Activated CD8-positive, alpha-beta memory T cell treated with anti-CD3 and anti-CD28 coated beads for 4 hours (primary cell): ENCODE results near the gene LARGE1.

Experiments
- DNase-seq, 2 donors: peaks; one replicate each; pipeline ENCODE4 v3.0.0-alpha.2; 2020; ENCODE audit warnings: low read depth in 2 of 2

Gene LARGE1

GRCh38 chr22:33821290-33821689 is 99.0 kb downstream of the LARGE1 start:
- DNase-seq = no peak

- no peak for DNase-seq
Measured at GRCh38 chr22:33819743-33820142, 100.5 kb downstream of the LARGE1 start.

DNA sequence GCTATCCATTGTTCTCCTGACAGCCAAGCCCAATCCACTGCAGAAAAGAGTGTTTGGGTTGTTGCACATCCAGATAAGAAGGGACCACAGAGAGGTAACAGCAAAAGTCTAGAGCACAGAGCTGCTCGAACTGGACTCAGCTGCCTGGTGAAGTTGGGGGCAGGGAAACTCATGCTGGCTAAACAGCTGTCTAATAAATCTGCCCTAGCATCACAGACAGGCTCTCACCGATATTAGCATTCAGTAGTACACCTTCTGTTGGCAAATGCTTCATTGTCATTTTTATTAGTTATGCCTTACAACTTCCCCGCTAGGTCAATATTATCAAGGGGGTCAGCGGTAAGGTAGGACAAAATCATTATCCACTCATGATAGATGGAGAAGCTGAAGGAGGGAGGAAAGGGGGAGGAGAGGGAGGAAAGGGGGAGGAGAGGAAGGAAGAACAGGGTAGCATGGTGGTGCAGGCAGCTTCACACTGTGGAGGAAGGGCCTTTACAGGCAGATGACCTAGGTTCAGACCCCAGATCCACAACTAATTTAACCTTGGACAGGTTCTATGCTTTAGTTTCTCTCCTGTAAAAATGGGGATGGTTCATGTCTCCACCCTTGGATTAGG is 102.7 kb downstream of the LARGE1 start:
- DNase-seq = no peak

GRCh38 chr22:33812360-33812977 is 107.8 kb downstream of the LARGE1 start:
- no peak for DNase-seq

GRCh38 chr22:33811686-33812085 is 108.6 kb downstream of the LARGE1 start:
- no peak for DNase-seq

GRCh38 chr22:33811208-33811607 is 109.1 kb downstream of the LARGE1 start:
- no peak for DNase-seq

DNA sequence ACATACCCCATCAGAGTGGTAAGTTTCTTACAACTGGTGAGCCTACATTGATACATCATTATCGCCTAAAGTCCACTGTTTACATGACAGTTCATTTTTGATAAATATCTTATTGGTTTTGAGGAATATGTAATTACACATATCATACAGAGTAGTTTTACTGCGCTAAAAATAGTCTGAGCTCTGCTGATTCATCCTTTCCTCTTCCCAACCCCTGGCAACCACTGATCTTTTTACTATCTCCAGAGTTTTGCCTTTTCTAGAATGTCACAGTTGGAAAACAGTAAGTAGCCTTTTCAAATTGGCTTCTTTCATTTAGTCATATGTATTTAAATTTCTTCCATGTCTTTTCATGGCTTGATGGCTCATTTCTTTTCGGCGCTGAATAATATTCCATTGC is 112.8 kb downstream of the LARGE1 start:
- DNase-seq = no peak

- no peak for DNase-seq
Measured at GRCh38 chr22:33806191-33806590, 114.1 kb downstream of the LARGE1 start.

DNA sequence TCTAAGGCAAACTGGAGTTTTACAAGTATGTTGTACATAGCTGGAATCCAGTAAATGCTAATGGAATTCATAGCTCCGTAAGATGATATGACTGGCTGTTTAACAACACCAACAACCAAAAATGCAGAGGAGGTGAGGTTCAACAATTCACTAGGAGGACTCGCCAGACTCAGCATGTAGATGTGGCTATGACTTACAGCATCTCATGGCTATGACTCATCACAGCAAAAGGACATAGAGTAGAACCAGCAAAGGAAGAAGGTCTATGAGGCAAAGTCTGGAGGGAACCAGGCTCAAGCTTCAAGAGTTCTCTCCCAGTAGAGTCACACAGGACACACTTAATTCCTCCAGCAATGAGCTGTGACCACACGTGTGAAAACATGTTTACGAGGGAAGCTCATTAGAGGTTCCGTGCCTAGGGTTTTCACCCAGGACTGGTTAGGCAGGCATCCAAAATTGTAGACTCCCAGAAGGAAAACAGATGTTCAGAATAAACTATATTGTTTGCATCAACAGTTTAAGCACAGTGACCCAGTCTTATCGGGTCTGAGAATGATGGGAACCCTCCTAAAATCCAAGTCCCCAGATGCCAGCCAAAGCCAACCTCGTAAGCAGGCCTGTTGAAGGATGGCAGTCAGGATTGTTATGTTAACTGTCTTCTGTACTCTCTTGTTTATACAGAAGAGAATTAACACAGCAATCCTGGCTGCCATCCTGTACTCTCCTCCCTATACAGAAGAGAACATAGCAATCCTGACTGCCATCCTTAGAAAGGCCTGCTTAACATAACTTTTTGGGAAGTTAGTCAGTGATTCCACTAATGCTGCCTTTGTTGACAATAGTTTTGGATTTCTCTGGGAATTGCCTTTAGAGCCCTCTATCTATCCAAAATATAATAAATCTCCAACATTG is 116.6 kb downstream of the LARGE1 start:
- no peak for DNase-seq

- DNase-seq = no peak
Measured at GRCh38 chr22:33798401-33798800, 121.9 kb downstream of the LARGE1 start.

- no peak for DNase-seq
Measured at GRCh38 chr22:33796494-33796893, 123.8 kb downstream of the LARGE1 start.

GRCh38 chr22:33793475-33793874 is 126.8 kb downstream of the LARGE1 start:
- no peak for DNase-seq

DNA sequence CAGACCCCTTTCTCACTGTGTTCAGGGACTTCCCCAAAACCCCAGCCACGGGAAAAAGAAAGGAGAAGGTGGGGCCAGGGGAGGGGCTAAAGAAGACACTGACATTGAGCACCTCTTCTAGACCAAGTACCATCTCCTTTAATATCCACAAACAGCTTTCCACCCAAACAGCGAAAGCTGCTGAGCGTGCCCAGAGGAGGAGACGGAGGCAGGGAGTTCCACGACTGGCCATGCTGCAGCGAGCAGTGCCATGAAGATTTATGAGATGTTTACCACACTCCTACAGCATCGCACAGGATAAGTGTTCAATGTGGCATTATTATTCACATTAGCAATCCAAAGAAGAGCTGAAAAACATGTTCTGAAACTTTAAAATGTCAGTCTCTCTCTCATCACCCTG is 127.4 kb downstream of the LARGE1 start:
- no peak for DNase-seq

- no peak for DNase-seq
Measured at GRCh38 chr22:33789690-33790253, 130.5 kb downstream of the LARGE1 start.

DNA sequence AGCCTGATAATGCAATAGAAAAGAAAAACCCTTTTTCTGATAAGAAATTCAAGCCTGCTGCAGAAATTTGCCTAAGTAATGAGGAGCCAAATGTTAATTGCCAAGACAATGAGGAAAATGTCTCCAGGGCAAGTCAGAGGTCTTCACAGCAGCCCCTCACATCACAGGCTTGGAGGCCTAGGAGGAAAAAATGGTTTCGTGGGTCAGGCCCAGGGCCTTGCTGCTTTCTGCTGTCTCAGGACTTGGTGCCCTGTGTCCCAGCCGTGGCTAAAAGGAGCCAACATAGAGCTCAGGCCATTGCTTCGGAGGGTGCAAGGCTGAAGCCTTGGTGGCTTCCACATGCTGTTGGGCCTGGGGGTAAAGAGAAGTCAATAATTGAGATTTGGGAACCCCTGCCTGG is 131.3 kb downstream of the LARGE1 start:
- no peak for DNase-seq

GRCh38 chr22:33787645-33788456 is 132.4 kb downstream of the LARGE1 start:
- DNase-seq = no peak

GRCh38 chr22:33786149-33786548 is 134.1 kb downstream of the LARGE1 start:
- DNase-seq = no peak

DNA sequence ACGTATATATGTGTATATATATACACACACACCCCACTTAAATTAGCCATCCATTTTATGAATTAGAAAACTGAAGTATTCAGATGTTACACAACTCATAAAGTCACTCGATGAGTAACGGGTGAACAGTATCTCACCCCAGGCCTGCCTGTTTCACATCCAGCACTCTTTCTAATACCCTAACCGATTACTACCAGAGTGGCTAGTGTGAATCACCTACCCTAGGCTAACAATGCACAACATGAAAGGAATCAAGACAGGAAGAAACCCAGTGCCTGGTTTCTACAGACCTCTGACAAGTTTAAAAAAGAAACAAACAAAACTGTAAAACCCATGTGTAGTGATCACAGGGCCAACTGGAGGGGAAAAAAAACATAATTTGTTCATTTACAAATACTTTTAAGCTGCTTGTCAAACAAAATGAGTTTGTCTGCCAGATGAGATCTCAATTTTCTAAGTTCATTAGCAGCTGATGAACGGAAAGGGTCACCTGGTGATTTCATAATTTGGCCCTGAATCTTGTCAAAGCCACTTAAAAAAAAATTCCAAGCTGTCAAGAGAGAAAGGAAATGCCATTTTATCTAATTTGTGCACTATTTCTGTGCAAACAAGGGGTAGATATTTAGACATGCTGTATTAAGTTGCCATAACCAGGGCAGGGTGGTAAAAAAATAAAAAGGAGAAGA is 134.8 kb downstream of the LARGE1 start:
- no peak for DNase-seq

DNA sequence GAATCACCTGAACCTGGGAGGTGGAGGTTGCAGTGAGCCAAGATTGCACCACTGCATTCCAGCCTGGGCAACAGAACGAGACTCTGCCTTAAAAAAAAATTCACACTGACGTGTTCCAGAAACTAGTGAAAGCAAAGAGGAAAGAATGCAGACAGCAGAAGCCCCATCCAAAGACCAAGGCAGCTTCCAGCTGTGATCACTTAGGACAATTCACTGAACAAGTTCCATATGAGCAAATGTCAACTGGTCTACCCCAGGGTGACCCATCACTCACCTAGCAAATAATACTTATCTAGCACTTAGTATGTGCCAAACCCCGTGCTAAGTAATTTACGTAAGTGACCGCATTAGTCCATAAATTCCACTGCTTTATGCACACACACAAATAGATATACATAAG is 138.9 kb downstream of the LARGE1 start:
- DNase-seq = no peak

DNA sequence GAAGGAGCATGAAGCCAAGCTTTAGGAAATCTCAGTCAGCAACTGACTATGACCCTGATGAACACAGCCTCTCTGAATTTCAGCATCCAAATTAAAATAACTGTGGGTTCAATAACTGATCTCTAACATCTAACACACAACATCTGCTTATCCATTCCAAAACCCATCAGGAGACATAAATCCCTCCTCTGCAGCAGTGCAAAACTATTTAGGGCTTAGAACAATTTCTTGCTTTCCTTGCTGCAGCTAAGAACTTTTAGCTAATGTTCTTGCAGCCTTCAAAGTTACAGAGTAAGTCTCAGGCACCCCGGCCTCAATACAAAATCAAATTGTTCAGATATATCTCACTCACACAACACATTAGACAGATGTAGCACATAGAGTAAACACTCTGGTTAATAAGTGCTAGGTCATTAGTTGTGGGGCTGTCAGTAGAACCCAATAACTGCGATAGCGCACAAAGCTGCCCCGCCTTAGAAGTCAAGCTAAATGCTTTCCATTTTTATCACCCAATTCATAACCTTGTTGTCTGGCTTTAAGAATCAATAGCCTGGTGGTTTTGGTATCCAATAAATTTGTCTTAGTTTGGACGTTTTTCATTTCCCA is 139.6 kb downstream of the LARGE1 start:
- DNase-seq = no peak

DNA sequence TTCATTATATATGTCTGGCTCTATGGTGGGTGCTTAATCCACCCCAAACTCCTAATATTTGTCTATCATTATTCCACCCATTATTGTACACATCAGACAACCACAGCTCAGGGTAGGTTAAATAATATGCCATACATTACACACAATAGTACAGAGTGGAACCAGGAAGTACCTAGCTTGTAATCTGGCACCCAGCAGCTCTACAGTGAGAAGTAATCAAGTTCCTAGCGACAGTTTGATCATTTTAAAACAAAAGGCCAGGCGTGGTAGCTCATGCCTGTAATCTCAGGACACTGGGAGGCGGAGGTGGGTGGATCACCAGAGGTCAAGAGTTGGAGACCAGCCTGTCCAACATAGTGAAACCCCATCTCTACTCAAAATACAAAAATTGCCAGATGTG is 141.0 kb downstream of the LARGE1 start:
- DNase-seq = no peak
